SKM-1 treated with dmso at 0.1 percent for 144 hours (cell line): ENCODE measurements around the gene SLC27A2.

ENCODE experiments used
- DNase-seq: peaks from one replicate; lab custom pipeline; 2025; ENCODE audit not compliant: unreplicated experiment; lab: John Stamatoyannopoulos, UW

The SLC27A2 gene

GRCh38 chr15:50265620-50266019 is 83.6 kb downstream of the SLC27A2 start, which contains the start of gene HDC:
TSS of gene HDC (minus strand) at chr15:50265726. CDS start at chr15:50265623, 103 bp downstream.
- DNase-seq, result no peak

- no peak for DNase-seq
Measured at GRCh38 chr15:50267577-50267976, 85.6 kb downstream of the SLC27A2 start.

GRCh38 chr15:50275091-50275490 is 93.1 kb downstream of the SLC27A2 start:
- no peak for DNase-seq

DNA sequence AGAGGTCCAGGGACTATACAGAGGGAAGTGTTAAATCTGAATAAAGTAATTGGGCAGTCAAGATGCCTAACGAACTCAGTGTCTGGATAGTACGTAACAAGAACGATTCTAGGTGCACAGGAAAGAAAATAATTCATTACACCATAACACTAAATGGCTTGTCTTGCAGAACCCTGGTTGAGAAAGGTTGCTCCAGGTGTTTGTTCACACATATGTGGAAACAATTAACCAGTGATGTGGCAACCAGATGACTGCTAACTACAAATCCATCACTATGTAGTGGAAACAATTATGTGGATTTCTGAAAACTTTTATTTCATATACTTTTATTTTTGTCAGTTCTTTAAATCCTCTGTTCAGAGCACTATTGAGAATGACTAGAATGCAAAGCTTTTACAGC is 93.9 kb downstream of the SLC27A2 start:
- peak; percentile 22 for DNase-seq

DNA sequence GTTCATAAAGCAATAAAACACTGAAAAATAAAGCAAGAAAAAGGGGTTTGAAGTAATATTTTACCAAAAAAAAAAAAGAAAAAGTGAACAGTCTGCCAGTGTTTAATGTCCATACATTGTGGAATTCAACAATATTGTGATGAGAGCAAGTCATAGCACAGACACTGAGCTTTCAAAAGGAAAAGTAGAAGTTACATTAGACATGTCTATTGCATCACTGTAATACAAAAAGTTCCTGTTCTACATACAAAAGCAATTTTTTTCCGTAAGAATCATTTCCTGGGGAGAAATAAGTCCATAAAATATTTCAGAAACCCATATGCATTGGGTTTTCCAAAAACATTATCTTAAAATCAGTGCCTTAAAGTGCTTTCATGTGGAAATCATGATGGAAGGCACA is 95.4 kb downstream of the SLC27A2 start:
- DNase-seq, result peak; percentile 37

DNA sequence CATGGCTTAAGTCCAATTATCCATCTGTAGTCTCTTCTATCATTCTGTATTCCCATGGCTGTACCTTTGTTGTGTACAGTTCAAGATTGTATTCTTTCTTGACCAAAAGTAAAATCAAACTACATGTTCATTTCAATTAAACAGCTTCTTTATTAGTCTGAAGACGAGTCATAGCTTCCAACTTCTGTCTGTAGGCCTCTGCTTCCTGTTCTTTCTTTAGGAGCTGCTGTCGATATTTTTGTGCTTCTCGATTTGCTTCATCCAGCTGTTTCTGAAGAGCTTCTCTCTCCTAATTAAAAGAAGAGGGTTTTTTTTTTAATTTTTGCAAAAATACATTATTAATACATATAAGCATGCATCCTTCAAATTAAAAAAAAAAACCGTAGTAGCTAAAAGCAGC is 96.5 kb downstream of the SLC27A2 start:
- peak; percentile 51 for DNase-seq

DNA sequence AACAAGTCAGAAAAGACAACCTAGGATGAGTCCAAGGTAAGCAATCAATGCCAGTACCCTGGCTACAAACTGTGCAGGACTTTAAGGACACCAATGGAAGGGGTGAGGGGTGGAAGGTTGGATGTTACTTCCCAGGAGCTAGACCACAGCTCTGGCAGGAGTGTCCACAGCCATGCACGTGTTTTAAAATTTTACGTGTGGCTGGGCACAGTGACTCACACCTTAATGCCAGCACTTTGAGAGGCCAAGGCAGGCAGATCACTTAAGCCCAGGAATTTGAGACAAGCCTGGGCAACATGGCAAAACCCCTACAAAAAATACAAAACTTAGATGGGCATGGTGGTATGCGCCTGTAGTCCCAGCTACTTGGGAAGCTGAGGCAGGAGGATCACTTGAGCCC is 98.3 kb downstream of the SLC27A2 start:
- DNase-seq, result no peak

GRCh38 chr15:50281427-50281826 is 99.4 kb downstream of the SLC27A2 start:
- no peak for DNase-seq
